ENCODE results near the gene MAL. TPM values are rescaled to one million over a fixed set of nuclear protein-coding genes. Genes with fewer than 3 reads are reported as not detected.

MAL gene
- total RNA-seq, 1 experiment from 2014 or later, result 0.22 TPM

GRCh38 chr2:95012881-95013550 is 12.5 kb upstream of the MAL start:
- ChIA-PET CTCF (interaction anchor here (1.0 to 2.3 kb wide), 3 partner anchors 10 to 56 kb away, joined by 3 to 10 read pairs (median 3); no protein-coding TSS in a partner anchor), POLR2A (no interaction called here)
- Mint-ChIP-seq H3K27ac (no peak overlapping the region), H3K36me3 (no peaks in the 10 kb centered on the region), H3K9me3 (no peaks in the 10 kb centered on the region), H3K4me3 (no peak overlapping the region), H3K27me3 (ENCODE audit: low read depth) (no peaks in the 10 kb centered on the region), H3K4me1 (peaks cover 12% of the 10 kb centered on the region)
- DNase-seq (ENCODE audit: low spot score) (no peak), ATAC-seq (no peak)
- no peak for TF ChIP-seq ZNF317 (CRISPR knock-in tag; IDR thresholded peaks at IDR 0.05; ENCODE audit: borderline replicate concordance, low read depth)
- TF ChIP-seq HMGA2 (CRISPR knock-in tag; IDR thresholded peaks at IDR 0.05), result no peak
- TF ChIP-seq, protein P1, sequence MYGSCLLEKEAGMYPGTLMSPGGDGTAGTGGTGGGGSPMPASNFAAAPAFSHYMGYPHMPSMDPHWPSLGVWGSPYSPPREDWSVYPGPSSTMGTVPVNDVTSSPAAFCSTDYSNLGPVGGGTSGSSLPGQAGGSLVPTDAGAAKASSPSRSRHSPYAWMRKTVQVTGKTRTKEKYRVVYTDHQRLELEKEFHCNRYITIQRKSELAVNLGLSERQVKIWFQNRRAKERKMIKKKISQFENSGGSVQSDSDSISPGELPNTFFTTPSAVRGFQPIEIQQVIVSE (CRISPR knock-in tag; IDR thresholded peaks at IDR 0.05; ENCODE audit: borderline replicate concordance), result no peak
- no peak for TF ChIP-seq AR (CRISPR knock-in tag; IDR thresholded peaks at IDR 0.05)
- TF ChIP-seq, protein P2, sequence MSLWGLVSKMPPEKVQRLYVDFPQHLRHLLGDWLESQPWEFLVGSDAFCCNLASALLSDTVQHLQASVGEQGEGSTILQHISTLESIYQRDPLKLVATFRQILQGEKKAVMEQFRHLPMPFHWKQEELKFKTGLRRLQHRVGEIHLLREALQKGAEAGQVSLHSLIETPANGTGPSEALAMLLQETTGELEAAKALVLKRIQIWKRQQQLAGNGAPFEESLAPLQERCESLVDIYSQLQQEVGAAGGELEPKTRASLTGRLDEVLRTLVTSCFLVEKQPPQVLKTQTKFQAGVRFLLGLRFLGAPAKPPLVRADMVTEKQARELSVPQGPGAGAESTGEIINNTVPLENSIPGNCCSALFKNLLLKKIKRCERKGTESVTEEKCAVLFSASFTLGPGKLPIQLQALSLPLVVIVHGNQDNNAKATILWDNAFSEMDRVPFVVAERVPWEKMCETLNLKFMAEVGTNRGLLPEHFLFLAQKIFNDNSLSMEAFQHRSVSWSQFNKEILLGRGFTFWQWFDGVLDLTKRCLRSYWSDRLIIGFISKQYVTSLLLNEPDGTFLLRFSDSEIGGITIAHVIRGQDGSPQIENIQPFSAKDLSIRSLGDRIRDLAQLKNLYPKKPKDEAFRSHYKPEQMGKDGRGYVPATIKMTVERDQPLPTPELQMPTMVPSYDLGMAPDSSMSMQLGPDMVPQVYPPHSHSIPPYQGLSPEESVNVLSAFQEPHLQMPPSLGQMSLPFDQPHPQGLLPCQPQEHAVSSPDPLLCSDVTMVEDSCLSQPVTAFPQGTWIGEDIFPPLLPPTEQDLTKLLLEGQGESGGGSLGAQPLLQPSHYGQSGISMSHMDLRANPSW (CRISPR knock-in tag; conservative IDR thresholded peaks at IDR 0.05; ENCODE audit: low read depth), result no peak
- TF ChIP-seq, protein P3, sequence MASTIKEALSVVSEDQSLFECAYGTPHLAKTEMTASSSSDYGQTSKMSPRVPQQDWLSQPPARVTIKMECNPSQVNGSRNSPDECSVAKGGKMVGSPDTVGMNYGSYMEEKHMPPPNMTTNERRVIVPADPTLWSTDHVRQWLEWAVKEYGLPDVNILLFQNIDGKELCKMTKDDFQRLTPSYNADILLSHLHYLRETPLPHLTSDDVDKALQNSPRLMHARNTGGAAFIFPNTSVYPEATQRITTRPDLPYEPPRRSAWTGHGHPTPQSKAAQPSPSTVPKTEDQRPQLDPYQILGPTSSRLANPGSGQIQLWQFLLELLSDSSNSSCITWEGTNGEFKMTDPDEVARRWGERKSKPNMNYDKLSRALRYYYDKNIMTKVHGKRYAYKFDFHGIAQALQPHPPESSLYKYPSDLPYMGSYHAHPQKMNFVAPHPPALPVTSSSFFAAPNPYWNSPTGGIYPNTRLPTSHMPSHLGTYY (CRISPR knock-in tag; IDR thresholded peaks at IDR 0.05), result no peak
- no peak for TF ChIP-seq ETV6 (CRISPR knock-in tag; IDR thresholded peaks at IDR 0.05)
- TF ChIP-seq ESRRA (CRISPR knock-in tag; IDR thresholded peaks at IDR 0.05; ENCODE audit: borderline replicate concordance), result no peak
- TF ChIP-seq, protein P4, sequence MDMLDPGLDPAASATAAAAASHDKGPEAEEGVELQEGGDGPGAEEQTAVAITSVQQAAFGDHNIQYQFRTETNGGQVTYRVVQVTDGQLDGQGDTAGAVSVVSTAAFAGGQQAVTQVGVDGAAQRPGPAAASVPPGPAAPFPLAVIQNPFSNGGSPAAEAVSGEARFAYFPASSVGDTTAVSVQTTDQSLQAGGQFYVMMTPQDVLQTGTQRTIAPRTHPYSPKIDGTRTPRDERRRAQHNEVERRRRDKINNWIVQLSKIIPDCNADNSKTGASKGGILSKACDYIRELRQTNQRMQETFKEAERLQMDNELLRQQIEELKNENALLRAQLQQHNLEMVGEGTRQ (CRISPR knock-in tag; IDR thresholded peaks at IDR 0.05), result no peak
- TF ChIP-seq, protein P5, sequence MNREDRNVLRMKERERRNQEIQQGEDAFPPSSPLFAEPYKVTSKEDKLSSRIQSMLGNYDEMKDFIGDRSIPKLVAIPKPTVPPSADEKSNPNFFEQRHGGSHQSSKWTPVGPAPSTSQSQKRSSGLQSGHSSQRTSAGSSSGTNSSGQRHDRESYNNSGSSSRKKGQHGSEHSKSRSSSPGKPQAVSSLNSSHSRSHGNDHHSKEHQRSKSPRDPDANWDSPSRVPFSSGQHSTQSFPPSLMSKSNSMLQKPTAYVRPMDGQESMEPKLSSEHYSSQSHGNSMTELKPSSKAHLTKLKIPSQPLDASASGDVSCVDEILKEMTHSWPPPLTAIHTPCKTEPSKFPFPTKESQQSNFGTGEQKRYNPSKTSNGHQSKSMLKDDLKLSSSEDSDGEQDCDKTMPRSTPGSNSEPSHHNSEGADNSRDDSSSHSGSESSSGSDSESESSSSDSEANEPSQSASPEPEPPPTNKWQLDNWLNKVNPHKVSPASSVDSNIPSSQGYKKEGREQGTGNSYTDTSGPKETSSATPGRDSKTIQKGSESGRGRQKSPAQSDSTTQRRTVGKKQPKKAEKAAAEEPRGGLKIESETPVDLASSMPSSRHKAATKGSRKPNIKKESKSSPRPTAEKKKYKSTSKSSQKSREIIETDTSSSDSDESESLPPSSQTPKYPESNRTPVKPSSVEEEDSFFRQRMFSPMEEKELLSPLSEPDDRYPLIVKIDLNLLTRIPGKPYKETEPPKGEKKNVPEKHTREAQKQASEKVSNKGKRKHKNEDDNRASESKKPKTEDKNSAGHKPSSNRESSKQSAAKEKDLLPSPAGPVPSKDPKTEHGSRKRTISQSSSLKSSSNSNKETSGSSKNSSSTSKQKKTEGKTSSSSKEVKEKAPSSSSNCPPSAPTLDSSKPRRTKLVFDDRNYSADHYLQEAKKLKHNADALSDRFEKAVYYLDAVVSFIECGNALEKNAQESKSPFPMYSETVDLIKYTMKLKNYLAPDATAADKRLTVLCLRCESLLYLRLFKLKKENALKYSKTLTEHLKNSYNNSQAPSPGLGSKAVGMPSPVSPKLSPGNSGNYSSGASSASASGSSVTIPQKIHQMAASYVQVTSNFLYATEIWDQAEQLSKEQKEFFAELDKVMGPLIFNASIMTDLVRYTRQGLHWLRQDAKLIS (CRISPR knock-in tag; IDR thresholded peaks at IDR 0.05; ENCODE audit: borderline replicate concordance), result no peak
- TF ChIP-seq ZNF219 (CRISPR knock-in tag; IDR thresholded peaks at IDR 0.05; ENCODE audit: borderline replicate concordance), result no peak
- TF ChIP-seq NFYB (CRISPR knock-in tag; conservative IDR thresholded peaks at IDR 0.05; ENCODE audit: low read depth), result no peak
- no peak for TF ChIP-seq GRHL2 (CRISPR knock-in tag; IDR thresholded peaks at IDR 0.05; ENCODE audit: insufficient replicate concordance, severe bottlenecking)
- TF ChIP-seq FOXK1 (CRISPR knock-in tag; IDR thresholded peaks at IDR 0.05), result no peak
- TF ChIP-seq, protein P6, sequence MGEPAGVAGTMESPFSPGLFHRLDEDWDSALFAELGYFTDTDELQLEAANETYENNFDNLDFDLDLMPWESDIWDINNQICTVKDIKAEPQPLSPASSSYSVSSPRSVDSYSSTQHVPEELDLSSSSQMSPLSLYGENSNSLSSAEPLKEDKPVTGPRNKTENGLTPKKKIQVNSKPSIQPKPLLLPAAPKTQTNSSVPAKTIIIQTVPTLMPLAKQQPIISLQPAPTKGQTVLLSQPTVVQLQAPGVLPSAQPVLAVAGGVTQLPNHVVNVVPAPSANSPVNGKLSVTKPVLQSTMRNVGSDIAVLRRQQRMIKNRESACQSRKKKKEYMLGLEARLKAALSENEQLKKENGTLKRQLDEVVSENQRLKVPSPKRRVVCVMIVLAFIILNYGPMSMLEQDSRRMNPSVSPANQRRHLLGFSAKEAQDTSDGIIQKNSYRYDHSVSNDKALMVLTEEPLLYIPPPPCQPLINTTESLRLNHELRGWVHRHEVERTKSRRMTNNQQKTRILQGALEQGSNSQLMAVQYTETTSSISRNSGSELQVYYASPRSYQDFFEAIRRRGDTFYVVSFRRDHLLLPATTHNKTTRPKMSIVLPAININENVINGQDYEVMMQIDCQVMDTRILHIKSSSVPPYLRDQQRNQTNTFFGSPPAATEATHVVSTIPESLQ (CRISPR knock-in tag; IDR thresholded peaks at IDR 0.05), result no peak
- no peak for TF ChIP-seq CBFB (CRISPR knock-in tag; IDR thresholded peaks at IDR 0.05; ENCODE audit: low read depth)
- TF ChIP-seq CREB1 (CRISPR knock-in tag; IDR thresholded peaks at IDR 0.05), result no peak
- no peak for TF ChIP-seq KAT7 (CRISPR knock-in tag; IDR thresholded peaks at IDR 0.05; ENCODE audit: borderline replicate concordance)
